A549 treated with AZD2906 at 1 μM for 4 hours (cell line): Measurements from ENCODE around the gene SLC6A5. TPM values are rescaled to one million over a fixed set of nuclear protein-coding genes. Genes with fewer than 3 reads are reported as not detected.

Experiments used
- total RNA-seq: library from RNA; stranded (reverse); fragments of 200-300 nt; extraction: Qiagen RNA extraction; gene quantifications from 5 replicates; pipeline ENCODE4 v1.2.3, GENCODE V29; 2022

Gene SLC6A5
- not detected in 5 replicates for total RNA-seq

GRCh38 chr11:20599221-20600019 lies at the start of gene SLC6A5:
SLC6A5 (plus strand) TSS chr11:20599608; CDS start chr11:20599673, 65 bp downstream.

GRCh38 chr11:20668844-20669819 lies 69.7 kb downstream of the SLC6A5 start, which contains the start of gene NELL1:
NELL1 (plus strand) TSS chr11:20669586.

Other genes starting within 250 kb of the SLC6A5 start
- 184 to 203 TPM (median 186 TPM) in 5 replicates for gene HTATIP2, start 235.9 kb upstream of the SLC6A5 start, total RNA-seq
- 26.1 to 38.3 TPM (median 29.6 TPM) in 5 replicates for gene PRMT3, start 211.9 kb upstream of the SLC6A5 start, total RNA-seq
- gene NELL1, start 70.0 kb downstream of the SLC6A5 start, total RNA-seq = not detected in 5 replicates